HG03575 (cell line): ENCODE measurements around the gene RPH3AL.
"Not testable (repeated sequence)": the region's sequence is repeated elsewhere in the genome, so short reads cannot be mapped to it uniquely, and the experiment has no call there.

Experiments
- ATAC-seq: cut with Tn5 transposase; IDR thresholded peaks from one replicate; pipeline ENCODE4 v1.9.1; 2021; ENCODE audit not compliant: unreplicated experiment, insufficient number of reproducible peaks, low FRiP score; ENCODE audit errors: extremely low read depth

Gene RPH3AL

DNA sequence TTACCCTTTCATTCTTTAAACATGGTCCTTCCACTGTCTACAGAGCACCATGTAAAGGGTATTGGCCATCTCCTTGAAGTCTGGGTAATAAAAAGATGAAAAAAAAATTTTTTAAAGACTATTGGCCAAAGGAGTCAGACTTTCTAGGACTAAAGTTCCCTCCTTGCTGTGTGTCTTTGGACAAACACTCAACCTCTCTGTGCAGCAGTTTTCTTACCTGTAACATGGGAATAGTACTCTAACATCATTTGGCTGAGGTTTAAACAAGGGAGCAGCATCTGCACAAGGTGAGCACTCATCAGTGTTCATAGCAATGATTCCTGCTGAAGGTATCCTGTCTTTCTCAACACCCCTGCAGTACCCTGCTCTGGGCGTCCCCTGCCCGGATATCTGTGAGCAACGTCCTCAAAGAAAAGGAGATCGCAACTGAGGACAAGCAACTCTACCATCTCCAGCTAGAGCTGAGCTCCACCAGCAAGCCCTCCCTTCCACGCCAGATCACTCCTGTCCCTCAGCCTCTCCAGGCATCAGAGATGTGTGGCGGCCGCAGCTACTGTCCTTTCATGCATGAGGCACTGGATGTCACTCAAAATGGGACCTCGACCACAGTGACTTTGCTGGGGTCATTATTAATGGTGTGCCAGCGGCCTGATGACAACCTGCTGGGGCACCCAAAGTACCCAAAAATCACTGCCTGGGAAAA, 29.5 kb upstream of the RPH3AL start:
- ATAC-seq: no peak

DNA sequence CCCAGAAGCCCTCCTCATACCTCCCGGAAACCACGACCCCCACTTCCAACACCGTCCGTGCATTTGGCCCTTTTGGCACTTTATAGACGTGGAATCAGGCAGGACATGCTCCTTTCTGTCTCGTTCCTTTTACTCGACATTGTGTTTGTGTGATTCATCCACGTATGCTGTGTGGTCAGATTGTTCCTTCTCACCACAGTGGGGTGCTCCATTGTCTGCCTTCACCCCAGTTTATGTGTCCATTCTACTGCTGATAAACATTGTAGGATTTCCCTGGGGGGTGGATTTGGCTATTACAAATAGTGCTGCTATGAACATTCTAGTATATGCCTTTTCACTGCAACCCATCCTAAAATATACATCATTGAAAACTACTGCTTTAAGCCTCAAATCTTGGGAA, 28.9 kb upstream of the RPH3AL start:
- no peak for ATAC-seq

DNA sequence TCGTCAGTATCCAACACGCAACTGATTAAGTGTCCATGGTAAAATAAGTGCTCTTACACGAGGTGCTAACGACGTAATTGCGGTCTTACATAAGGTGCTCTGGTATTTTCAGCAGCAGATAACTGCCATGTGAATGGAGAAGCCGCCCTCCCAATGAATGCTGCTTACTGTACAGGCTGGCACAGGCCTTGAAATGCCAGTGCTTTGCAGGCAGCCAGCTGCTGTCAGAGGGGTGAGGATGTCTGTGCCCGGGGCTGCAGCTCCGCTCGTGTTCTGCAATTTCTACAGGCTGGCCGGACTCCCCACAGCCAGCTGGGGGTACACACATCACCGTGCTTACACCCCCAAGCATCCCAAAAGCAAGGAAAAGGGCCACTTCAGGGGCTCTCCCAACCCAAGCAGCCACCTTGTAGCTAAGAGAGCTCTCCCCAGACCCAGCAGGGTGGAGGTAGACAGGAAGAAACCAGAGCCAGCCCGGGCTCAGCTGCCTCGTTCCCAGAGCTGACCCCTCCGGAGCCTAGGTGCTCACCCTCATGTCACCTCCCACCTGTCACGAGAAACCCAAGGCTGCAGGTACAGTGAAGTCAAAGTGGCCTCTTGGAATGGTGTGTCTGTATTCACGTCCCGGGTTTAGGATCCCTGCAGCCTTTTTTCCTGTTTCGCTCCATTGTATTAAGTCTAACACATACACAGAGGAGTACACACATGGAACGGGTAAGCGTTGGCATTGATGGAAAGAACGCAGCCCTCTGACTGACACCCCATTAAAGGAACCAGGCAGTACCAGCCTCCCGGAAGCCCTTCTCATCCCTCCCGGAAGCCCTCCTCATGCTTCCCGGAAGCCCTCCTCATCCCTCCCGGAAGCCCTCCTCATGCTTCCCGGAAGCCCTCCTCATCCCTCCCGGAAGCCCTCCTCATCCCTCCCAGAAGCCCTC, 27.2 kb upstream of the RPH3AL start:
- no peak for ATAC-seq

DNA sequence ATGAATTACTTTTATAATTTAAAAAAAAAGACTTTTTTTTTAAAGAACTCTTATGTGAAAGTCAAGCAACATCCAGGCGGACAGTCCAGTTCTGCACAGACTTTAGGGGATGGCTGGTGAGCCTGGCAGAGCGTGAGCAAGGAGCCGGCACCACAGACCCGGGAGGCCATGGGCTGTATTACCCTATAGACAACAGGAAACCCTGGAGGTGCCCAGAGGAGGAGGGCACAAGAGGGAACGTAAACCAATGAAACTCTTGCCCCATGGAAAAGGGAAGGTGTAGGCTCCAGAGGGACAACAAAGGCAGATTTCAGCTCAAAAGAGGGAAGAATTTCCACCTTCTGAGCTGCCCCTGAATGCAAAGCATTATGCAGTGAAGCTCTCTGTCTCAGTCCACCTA, 25.5 kb upstream of the RPH3AL start:
- ATAC-seq: no peak

DNA sequence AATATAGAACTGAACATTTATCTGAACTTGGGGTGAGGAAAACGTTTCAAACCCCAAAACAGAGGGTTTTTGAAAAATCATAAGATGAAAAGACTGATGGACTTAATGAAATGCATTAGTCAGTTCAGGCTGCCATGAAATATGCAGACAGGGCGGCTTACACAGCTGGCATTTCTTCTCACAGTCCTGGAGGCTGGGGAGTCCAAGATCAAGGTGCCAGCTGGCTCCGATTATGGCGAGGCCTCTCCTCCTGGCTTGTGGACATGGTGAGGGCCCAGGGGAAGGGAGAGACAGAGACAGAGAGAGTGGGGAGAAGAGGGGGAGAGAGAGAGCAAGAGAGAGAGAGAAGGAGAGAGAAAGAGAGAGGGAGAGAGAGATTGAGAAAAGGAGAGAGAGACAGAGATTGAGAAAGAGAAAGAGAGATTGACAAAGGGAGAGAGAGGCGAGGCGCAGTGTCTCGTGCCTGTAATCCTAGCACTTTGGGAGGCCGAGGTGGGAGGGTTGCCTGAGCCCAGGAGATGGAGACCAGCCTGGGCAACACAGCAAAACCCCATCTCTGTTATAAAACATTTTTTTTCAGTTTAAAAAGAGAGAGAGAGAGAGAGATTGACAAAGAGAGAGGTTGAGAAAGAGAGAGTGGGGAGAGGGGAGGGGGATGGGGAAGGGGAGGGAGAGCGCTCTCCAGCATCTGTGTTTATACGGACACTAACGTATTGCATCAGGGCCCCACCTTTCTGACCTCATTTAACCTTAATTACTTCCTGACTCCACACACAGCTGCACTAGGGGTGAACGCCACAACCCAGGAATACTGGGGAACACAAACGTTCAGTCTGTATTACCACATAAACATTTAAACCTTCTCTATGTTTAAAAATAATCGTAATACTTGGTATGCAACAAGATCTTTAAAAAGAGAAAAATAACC, 24.6 kb upstream of the RPH3AL start:
- no peak for ATAC-seq

DNA sequence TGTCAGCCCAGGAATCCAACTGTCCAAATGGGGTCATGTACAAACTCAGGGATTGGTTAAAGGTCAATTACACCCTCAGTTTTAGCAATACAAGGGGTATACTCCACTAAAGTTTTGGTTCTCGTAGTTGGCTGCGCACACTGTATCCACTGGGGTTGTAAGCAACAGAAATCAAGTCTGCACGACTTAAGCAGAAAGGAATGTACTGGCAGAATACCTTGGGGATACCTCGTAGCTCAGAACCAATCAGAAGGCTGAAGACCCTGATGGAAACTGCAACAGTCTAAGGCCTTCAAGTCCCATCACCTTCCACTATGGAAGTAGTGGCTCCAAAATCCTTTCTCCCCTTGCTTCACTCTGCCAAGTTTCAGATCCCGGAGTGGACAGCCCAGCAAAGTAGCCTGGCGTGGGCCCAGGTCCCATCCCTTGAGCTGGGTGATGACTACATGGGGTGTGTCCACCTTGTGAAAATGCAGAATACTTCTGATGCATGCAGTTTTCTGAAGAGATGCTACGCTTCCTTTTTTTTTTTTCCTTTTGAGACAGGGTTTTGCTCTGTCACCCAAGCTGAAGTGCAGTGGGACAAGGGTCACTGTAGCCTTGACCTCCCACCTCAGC, 21.1 kb upstream of the RPH3AL start:
- ATAC-seq: no peak

DNA sequence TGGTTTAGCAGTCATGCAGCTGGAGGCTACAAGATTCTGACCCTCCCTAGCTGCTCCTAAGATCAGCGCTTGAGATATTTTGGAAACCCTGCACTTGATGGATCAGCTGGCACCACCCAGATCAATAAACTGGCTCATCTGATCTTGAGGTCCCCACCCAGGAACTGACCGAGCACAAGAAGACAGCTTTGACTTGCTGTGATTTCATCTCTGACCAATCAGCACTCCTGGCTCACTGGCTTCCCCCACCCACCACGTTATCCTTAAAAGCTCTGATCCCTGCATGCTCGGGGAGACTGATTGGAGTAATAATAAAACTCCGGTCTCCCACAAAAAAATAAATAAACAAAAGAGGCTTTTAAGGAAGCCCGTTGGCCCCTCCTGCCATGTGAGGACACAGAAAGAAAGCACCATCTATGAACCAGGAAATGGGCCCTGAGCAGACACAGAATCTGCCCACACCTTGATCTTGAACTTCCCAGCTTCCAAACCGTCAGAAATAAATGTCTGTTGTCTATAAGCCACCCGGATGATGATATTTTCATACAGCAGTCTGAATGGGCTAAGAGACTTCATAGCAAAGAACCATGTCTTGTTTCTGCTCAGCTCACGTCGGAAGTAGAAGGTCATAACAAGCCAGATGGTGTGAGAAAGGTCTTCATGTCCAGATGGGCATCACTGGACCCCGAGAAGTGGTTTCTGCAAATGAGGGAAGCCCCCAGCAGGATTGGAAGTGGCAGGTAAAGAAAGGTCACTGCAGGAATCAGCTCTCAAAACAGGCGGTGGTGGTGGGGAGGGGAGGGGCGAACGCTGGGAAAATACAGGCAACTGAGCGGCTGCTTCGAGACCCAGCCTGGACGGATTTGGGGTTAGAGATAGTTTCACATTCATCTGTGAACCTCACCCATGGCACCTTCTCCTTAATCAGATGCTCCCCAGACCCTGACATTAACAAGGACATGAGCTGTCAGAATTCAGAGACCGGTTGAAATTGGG, 19.8 kb upstream of the RPH3AL start:
- ATAC-seq: no peak

DNA sequence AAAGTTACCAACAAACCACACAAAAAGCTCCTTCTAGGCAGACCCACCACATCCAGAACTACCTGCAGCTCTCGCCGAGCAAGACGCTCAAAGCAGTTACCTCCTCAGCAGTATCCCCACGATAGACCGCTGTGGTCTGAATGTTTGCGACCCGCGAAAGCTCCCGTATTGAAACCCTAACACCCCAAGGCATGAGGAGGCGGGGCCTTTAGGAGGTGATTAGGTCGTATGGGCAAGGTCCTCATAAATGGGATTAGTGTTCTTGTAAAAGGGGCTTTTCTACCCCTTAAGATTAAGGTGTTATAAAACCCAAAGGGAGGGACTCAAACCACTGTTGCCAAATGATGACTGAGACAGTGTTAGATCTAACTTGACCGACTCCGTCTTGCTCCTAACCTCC, 19.0 kb upstream of the RPH3AL start:
- no peak for ATAC-seq

DNA sequence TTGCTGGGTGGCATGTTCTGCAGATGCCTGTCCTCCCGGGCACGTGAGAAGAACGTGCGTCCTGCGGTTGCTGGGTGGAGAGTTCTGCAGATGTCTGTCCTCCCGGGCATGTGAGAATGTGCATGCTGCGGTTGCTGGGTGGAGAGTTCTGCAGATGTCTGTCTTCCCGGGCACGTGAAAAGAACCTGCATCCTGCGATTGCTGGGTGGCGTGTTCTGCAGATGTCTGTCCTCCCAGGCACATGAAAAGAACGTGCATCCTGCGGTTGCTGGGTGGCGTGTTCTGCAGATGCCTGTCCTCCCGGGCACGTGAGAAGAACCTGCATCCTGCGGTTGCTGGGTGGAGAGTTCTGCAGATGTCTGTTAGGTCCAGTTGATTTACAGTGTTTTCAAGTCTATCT, 15.0 kb upstream of the RPH3AL start:
- not testable (repeated sequence) for ATAC-seq

DNA sequence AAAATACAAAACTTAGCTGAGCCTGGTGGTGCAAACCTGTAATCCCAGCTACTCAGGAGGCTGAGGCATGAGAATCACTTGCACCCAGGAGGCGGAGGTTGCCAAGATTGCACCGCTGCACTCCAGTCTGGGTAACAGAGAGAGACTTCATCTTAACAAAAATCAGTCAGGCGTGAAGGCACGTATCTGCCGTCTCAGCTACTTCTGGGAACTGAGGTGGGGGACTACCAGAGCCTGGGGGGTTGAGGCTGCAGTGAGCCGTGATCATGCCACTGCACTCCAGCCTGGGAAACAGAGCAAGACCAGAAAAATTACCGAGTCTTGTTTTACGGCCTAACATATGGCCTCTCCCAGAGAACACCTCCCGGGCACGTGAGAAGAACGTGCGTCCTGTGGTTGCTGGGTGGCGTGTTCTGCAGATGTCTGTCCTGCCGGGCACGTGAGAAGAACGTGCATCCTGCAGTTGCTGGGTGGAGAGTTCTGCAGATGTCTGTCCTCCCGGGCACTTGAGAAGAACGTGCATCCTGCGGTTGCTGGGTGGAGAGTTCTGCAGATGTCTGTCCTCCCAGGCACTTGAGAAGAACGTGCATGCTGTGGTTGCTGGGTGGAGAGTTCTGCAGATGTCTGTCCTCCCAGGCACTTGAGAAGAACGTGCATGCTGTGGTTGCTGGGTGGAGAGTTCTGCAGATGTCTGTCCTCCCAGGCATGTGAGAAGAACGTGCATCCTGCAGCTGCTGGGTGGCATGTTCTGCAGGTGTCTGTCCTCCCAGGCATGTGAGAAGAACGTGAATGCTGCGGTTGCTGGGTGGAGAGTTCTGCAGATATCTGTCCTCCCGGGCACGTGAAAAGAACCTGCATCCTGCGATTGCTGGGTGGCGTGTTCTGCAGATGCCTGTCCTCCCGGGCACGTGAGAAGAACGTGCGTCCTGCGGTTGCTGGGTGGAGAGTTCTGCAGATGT, 14.3 kb upstream of the RPH3AL start:
- not testable (repeated sequence) for ATAC-seq

DNA sequence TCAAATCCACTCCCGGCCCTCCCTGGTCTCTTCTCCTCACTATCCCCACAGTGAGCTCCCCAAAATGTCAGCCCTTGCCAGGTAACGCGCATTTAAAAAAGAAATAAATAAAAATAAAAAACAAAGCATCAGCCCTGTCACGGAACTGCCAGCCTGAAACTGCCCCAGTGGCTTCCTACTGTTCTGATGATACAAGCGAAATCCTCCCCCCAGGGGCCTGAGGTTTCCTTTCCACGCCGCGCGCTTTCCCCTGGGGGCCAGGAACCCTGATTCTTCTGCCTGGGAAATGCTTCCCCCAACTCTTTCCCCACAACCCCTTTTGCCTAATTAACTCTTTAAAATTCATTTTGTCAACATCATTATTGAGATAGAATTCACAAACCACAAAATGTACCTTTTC, 12.2 kb upstream of the RPH3AL start:
- ATAC-seq: no peak

DNA sequence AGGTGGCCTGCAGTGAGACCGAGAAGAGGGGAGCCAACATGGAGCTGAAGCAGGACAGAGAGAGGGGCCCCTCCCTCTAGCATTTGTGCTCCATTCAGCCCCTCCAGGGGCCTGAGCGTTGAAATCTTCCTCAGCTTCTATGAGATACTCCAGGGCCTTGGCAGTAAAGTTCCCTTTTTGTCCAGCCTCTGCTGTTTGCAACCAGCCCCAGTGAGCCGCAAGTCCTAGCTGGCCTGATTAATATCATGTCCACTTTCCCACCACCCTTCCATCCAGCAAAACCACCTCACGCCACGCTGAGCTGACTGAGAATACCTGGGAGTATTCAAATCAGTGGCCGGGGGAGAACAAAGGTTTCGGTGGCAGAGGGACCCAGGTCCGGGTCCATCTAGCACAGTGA, 11.7 kb upstream of the RPH3AL start:
- ATAC-seq: no peak

DNA sequence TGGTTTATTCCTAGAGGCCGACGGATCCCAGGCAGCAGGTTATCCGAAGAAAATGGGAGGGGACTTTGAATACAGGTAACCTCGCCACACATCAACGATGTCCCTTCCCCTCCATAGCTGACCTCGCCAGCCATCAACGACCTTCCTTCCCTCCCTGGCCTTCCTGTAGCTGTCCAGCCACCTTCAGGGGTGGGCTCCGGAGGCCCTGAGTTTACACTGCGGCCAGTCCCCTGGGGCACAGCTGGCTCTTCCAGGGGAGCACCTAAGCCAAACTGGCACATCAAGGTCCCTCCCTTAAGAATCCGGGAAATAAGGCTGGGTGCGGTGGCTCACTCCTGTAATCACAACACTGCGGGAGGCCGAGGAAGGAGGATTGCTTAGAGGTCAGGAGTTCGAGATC, 10.1 kb upstream of the RPH3AL start:
- no peak for ATAC-seq

DNA sequence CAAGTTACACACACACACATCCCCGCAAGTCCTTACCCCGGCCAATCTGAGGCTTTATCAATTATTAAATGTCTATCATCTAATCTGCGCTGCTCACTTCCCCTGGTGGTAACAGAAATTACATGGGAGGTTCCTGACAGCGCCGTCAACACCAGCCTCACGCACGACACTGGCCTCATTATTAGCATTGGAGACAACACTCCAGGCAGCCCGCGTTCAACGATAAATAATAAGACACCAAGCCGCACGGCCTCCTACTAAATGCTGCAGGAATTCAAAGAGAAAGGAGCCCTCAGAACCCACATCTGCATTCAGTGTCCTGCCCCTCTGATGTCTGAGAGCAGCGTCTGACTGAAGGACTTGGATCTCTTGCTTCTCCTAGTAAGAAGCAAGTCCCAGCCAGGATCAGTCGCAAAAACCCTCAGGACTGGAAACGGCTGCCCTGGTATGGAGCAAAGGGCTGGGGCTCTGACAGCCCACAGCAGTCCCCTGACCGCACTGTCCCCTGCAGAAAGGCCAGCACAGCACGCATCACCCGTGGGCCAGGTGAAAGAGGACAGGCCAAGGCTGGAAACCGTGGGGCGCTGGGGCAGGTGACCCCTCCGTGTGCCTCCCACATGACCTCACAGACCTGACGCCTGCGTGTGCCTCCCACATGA, 7.6 kb upstream of the RPH3AL start:
- ATAC-seq: no peak

DNA sequence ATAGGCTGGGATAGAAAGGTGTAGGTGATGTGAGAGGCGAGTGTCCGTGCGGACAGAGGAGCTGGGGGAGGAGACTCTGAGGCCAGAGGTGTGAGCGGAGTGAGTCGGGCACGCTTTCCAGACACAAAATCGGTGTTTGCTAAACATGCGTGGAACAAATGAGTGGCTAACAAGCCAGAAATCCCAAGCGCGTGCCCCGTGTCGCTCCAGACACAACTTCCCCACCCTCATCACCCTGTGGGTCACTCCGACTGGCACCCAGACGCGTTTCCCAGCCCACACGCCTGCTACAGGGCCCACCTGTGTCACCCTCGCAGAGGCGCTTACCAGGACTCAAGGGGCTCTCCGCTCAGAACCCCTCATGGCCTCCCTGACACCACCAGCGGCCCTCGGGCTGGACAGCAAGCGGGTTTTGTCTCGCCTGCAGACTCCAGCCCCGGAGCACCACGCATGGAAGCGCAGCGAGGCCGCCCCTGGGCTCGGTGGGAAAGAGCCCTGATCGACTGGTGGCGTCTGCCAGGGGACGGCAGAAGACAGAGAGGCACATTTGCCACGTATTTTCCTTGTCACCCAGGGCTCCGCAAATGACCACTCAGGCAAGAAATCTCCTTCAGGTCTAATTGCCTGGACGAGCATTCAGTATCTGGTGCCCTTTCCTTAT, 6.0 kb upstream of the RPH3AL start:
- ATAC-seq: no peak

DNA sequence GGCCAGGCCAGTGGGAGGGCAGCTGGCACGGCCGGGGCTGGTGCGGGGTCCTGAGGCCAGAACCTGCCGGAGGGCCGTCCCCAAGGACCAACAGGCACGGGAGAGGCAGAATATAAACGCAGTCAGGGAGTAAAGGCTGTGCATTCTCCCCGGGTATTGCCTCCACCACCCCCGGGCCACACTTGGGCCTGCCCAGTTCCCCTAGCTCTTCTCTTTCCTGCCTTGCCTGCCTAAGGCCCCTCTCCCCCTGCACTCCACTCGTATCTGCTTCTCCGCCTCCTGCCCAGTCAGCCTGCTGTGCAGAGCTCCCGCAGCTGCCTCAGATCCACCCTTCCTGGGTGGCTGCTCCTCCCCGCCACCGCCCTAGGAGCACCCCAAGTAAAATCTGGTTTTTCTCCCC, 5.0 kb upstream of the RPH3AL start:
- no peak for ATAC-seq
